Ovary (tissue), 3 donors: ENCODE data around the gene KLRG1.

Source experiments
- POLR2A ChIP-seq: fragments of 450-650 bp; IDR thresholded peaks from one replicate; pipeline ENCODE4 v1.6.1; 2017; ENCODE audit warnings: antibody characterized with exemption, mild to moderate bottlenecking, moderate library complexity
- TF ChIP-seq, protein P1 (sequence below), 3 donors: fragments of 450-650 bp in 2 of 3; fragments of 200-600 bp in 1 of 3; IDR thresholded peaks; one replicate each; pipeline versions ENCODE4 v1.5.1 to v1.8.0; 2016 to 2022; ENCODE audit warnings: antibody characterized with exemption in 3 of 3, mild to moderate bottlenecking in 1 of 3
- donor health status: DM: no; HTN: no; CAD: no.

DNA sequence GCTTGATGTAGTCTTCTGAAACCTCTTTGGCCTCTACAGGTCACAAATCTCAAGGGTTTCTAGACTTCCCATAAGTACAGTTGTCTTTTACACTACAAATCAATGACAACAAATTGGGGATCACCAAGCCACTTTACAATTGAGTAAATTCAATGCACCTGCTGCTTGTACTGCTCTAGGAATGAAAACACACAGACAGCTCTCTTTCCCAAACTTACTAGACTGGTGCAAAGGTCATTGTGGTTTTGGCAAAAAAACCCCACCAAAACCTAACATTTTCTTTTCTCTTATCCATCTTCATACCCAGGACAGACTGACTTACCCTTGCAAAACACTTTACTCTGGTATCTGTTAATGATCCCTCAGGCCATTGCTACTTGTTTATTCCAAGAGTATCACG is 42.6 kb upstream of the KLRG1 start:
- TF ChIP-seq, protein P1, sequence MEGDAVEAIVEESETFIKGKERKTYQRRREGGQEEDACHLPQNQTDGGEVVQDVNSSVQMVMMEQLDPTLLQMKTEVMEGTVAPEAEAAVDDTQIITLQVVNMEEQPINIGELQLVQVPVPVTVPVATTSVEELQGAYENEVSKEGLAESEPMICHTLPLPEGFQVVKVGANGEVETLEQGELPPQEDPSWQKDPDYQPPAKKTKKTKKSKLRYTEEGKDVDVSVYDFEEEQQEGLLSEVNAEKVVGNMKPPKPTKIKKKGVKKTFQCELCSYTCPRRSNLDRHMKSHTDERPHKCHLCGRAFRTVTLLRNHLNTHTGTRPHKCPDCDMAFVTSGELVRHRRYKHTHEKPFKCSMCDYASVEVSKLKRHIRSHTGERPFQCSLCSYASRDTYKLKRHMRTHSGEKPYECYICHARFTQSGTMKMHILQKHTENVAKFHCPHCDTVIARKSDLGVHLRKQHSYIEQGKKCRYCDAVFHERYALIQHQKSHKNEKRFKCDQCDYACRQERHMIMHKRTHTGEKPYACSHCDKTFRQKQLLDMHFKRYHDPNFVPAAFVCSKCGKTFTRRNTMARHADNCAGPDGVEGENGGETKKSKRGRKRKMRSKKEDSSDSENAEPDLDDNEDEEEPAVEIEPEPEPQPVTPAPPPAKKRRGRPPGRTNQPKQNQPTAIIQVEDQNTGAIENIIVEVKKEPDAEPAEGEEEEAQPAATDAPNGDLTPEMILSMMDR (IDR thresholded peaks at IDR 0.05), result no peak
- no peak for TF ChIP-seq POLR2A
